Bone marrow (tissue), 2 donors: ENCODE measurements around the gene GRPEL1.

Experiments
- DNase-seq, 2 donors: peaks; one replicate each; lab custom pipeline; 2025; lab: John Stamatoyannopoulos, UW

Gene GRPEL1

DNA sequence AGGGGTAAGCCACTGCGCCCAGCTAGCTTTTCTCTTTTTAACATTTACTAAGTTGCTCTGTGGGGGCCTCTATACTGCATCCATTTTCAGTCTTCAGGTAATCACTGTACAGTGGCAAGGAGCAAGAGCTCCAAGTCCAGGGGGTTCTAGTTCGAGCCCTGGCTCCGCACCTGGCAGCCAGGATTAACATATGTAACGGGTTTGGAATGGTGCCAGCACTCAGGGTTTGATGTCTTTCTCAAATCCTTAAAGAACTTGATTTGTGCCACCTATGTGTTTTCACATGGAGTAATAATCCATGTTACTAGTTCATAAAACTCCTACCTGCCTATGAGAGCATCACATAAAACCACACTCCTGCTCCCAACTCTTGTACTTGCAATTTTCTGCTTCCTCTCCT, 4.5 kb downstream of the GRPEL1 start:
- no peak for DNase-seq

DNA sequence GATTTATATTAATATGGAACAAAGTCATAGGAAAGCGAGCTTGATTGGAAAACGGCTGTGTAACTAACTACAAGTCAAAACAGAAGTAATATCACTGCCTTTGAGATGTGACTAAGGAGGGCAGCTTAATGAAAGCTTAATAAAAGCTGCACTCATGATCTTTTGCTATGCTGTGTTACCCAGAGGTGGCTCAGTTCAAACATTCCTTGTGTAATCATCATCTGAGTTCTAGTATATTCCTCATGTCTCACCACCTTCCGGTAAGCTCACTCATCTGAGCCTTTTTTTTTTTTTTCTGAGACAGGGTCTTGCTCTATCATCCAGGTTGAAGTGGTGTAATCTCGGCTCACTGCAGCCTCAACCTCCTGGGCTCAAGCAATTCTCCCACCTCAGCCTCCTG, 5.0 kb downstream of the GRPEL1 start:
- DNase-seq, result no peak

DNA sequence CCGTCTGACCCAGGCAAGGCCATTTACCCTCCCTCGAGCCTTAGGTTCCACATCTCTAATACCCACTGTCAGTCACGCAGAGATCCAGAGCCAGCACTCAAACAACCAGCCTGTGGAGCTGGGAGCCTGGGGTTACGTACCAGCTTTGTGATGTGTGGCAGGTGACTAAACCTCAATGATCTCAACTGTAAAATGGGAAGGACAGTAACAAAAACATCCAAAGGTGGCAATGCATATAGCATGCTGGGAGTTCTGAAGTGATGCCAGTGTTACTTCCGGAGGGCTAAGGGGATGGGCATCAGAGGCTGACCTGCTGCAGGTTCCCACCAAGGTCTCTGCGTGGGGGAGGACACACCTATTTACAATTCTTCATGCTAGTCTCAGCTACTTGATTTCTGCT, 6.0 kb downstream of the GRPEL1 start:
- DNase-seq, result no peak

DNA sequence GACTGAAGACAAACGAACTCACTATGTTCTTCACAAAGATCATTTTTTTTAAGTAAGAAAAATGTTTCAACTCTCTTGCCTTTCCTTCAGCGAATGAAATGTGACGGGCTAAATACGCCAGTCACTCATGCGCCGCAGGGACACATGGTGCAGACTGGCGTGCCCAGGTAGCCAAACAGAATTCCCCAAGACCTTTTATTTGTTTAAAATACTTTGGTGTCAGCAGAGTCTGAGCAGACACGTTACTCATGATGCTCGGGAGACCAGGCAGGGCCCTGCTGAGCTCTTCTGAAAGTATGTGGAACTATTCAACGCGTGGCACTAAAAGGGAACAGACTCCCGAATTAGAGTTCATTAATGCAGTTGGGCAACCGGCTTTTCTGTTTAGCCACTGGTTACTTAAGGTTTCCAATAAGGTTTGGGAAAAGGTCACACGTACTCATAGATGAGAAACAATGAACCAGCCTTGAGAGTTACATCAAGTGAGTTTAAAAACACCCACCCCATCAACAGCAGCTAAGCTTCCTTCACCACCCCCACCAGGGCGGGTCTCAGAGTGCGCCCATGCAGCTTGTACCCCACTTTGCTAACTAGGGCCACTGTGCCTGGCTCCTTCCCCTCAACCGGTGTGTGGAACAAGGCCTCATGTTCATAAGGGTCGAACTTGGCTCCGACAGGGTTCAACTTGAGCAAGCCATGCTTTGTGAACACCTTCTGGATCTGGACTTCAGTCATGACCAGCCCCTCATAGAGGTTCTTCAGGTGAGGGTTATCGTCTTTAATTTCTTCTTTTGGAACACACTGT, 7.3 kb downstream of the GRPEL1 start:
- DNase-seq, result no peak

DNA sequence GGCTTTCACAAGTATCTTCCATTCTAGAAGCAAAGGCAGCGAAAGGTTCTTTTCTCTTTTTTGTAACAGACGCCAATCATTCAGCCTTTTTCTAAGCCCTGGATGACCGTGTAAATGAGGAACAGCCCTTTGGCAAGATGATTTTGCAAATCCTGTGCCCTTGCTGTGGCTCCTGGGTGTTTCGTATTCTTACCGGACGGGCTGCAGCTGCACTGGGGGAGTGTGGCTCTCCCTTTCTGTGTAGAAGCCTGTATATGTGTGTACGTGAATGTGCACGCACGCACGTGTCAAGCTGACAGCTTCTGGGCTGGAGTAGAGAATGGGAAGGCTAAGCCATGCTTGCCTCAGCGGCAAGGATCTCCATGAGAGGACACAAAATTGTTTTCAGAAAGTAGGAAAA, 8.2 kb downstream of the GRPEL1 start:
- peak in 1 of 2 donors; percentile 55 for DNase-seq

DNA sequence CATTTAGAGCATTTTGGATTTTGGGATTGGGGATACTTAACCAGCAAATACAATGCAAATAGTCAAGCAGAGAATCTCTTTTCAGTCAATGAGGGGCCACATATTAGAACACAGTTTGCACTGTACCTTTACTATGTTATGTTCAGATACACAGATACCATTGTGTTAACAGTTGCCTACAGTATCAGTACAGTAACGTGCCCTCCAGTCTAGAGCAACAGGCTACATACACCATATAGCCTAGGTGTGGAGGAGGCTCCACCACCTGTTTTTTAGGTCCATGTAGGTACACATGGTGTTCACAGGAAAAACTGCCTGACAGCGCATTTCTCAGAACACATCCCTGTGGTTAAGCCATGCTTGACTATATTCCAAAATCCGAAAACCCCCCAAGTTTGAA, 9.1 kb downstream of the GRPEL1 start:
- no peak for DNase-seq

DNA sequence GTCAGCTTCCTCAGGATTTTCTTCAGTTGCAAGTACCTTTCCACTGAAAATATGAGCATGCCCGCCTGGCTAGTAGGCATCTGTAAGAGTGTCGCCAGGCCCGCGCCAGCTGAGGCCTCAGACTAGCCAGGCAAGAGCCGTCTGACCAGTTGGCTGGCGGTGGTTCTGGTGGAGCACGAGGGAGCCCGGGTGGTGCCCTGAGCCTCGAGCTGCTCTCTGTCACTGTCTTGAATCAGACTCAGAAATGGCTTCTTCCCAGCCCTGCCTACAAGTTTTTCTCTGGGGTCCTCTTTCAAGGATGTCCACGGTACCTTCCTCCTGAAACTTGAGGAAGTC, 11.9 kb downstream of the GRPEL1 start:
- no peak for DNase-seq

DNA sequence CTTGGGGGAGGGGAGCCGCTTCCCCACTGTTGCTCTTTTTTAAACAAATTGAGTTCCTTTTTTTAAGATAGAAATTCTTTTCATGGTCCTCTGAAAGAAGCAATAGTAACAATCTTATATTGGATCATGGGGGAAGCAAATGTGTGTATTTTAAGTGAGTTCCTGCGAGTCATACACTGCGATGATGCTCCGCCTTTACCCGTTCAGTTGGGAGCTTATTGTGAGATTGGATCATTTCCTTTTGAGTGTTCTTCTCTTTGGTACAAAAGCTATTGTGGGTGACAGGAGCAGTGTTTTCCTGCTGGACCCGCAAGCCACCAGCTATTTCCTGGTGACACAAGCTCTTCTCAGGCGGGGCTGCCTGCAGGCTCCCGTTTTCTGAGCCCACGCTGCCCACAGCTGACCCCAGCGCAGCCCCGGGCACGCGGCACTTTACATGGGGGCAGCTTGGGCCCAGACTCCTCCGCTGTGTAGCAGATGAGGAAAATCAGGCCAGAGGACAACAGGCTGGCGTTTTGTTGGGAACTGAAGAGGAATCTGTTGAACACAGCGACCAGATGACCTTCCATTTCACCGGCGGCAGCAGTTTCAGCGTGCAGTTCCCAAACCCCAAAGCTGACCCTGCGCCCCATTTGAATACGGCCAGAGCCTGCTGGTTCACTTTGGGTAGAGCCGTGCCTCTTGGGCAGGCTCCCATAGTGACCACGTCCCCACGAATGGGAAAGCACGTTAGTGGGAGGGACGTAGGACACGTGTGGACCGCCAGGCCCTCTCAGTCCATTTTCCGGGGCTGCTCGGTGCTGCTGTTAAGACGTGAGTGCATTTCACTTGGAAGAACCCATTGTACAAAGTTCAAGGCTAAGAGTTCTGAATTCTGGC, 12.5 kb downstream of the GRPEL1 start:
- DNase-seq, result peak in 1 of 2 donors; percentile 10

DNA sequence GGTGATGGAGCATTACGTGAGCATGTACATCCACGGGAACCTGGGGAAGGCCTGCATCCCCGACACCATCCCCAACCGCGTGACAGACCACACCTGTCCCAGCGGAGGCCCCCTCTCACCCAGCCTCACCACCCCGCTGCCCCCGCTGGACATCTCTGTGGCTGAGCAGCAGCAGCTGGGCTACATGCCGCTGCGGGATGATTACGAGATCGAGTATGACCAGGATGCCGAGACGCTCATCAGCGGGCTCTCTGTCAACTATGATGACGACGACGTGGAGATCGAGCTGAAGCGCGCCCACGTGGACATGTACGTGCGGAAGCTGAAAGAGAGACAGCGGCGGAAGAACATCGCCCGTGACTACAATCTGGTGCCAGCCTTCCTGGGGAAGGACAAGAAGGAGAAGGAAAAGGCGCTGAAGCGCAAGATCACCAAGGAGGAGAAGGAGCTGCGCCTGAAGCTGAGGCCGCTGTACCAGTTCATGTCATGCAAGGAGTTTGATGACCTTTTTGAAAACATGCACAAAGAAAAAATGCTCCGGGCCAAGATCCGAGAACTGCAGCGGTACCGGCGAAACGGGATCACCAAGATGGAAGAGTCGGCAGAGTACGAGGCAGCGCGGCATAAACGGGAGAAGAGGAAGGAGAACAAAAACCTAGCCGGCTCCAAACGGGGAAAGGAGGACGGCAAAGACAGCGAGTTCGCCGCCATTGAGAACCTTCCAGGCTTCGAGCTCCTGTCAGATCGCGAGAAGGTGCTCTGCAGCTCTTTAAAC, 13.6 kb downstream of the GRPEL1 start:
- DNase-seq, result no peak

DNA sequence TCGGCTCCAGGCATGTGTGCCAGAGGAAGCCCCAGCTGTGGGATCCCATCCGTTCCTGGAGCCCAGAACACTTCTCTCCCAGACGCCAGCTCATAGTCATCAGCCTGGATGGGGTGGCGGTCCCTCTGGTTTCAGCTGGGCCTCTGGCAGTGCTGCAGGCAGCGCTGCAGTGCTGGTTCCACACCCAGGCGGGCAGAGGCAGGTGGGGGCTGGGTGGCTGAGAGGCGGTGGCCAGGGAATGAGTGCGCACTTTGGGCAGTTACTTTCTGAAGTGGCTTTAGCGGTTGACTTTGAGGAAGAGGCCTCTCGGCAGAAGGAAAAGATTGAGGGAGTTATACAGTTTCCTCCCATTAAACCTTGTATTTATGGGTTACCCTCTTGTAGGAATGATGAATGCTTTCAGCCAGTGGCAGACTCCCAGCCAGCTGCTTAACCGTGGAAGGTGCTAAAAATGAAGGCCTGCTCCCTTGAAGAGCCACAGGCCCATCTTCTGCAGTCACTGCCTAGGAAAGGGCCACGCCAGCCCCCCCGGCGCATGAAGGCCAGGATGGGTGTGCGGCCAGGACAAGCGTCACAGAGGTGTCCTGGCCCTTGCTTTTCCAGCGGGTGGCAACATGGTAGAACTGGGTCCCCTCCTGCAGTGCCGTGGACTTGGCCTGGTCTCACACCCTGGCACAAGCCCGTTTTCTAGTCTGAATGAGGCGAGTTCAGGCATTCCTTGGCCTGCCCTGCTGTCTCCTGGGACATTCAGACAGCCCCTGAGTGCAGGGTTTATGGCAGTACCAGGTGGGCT, 14.7 kb downstream of the GRPEL1 start:
- DNase-seq, result peak; percentile 18 to 35

DNA sequence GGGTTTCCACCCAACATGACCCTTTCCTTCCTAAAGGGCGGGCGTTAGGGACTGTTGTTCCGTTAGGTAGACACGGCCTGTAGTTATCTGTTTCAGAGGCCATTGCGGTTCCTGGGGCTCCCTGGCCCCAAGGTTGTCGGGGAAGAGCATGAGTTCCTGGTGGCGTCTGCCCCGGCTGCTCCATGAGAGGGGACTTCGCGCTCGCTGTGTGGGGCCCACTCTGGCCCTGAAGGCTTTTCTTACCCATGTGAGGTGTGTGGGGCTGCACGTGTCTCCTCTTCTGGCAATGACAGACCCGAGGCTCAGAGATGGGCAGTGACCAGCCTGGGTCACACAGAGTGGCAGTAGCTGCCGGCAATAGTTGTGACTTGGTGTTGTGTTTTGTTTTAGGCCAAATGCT, 15.6 kb downstream of the GRPEL1 start:
- no peak for DNase-seq

DNA sequence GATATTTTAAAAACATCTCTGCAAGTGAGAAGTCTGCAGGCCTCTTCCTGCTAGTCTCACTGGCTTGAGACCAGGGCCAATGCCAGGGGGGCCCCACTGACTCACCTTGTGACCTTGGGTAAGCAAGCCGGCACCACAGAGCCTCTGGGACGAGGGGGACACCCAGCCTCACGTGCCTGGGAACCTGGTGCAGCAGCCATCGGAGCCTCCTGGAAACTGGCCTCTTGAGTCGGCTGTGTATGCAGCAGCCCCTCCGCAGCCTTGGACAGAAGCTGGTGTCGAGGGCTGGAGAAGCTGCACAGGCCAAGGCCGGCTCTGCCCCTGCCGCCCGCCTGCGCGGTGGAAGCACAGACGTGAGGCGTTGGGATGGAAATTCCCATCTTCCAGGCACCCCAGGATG, 16.0 kb downstream of the GRPEL1 start:
- DNase-seq, result no peak

DNA sequence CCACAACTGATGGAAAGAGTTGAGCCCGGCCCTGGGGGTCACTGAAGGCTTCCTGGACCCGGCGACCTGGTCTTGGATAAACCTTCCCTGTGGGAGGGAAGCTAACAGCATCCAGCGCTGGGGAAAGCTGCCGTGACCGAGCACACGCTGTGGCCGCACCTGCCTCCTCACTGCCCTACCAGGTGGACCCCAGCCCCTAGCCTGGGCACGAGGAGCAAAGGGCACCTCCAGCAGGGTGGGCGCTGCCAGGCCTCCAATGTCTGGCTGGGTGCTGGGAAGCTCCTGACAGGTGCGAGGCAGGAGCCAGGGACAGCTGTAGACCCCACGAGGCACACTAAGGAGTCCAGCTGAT, 16.7 kb downstream of the GRPEL1 start:
- no peak for DNase-seq

DNA sequence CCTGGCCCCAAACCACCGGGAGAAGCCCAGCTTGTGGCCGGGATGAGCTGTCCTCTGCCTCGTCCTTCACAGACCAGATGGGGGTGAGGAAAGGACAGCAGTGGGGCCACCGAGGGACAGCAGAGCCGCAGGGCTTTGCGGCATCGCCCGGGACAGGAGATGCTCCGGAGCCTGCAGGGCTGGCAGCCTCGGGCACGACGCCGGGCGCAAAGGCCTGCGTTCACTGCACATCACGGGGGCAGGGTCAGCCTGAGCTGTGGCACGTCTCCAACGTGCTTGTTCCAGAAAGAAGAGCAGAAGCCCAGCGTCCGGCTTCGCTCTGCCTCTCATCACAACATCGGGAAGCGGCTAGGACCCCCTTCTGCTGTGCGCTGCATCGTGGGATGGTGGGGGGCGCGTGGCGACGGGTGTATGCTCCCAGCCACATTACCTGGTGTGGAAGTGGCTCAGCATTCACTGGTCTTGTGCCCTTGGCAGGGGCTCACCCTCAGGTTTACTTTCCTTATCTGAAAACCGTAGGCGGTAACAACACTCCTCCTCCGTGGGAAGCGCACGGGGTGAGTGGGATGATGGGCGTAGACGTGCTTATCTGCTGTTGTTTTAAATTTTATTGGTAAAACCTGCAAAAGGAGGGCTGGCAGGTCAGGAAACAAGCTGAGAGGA, 17.3 kb downstream of the GRPEL1 start:
- DNase-seq, result no peak

DNA sequence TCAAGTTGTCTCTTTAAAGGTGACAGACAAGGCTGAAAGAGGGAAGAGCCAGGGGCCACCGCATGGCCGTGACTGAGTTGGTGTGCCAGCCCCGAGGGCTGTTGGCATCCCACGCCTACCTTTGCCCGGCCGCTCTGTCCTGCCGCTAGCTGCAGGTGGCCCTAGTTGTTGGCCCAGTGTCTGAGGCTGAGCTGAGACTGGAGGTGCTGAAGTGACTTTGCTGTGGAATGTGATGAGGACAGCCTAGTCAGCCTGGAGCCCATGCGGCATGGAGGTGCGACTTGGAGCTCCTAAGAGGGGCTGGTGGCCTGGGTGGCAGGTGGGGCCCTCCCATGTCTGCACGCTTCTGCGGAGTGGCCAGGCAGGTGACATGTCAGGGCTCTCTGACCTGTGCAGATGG, 18.1 kb downstream of the GRPEL1 start:
- no peak for DNase-seq

DNA sequence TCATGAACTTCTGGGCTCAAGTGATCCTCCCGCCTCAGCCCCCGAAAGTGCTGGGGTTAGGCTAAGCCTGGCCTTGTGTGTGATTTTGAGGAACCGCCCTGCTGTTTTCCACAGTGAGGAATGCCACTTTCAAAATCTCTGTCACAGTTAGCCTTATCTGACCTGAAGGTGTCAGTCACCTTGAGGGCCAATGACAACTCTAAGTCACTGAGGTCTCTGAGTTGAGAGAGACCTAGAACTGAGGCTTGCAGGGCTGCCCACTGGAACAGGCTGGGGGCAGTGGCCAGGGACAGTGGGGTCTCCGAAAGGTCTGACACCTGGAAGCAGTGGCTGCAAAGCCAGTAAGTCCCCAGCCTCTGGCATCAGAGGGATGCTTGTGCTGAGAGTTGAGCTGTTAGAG, 18.6 kb downstream of the GRPEL1 start:
- no peak for DNase-seq

DNA sequence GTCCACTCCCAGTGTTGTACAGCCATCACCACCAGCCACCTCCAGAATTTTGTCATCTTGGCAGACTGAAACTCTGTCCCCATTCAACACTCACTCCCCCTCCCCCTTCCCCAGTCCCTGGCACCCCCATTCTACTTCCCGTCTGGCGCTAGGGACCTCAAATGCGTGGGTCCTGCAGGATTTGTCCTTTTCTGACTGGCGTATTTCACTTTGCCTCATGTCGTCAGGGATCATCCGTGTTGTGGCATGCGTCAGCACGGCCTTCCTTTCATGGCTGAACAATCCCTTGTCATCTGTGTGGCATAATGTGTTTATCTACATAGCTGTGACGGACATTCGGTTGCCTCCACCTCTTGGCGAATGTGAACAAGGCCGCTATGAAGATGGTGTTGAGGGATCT, 19.2 kb downstream of the GRPEL1 start:
- no peak for DNase-seq

DNA sequence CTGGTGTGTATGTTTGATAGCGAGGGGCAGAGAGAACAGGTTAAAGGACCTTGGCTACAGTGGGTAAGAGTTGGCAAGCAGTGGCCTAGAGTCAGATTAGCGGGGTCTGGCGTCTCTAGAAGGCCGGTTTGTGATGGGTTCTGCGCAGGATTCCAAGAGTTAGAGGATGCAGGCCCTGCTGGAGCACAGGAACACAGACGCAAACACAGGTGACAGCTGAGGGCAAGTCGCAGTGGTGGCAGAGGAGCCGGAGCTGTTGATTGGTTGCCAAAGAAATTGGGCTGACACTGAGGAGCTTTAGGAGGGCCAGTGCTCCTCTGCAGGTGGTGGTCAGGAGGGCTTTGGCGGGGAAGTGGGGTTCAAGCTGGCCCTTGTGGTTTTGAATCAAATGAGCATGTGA, 20.9 kb downstream of the GRPEL1 start:
- DNase-seq, result no peak

DNA sequence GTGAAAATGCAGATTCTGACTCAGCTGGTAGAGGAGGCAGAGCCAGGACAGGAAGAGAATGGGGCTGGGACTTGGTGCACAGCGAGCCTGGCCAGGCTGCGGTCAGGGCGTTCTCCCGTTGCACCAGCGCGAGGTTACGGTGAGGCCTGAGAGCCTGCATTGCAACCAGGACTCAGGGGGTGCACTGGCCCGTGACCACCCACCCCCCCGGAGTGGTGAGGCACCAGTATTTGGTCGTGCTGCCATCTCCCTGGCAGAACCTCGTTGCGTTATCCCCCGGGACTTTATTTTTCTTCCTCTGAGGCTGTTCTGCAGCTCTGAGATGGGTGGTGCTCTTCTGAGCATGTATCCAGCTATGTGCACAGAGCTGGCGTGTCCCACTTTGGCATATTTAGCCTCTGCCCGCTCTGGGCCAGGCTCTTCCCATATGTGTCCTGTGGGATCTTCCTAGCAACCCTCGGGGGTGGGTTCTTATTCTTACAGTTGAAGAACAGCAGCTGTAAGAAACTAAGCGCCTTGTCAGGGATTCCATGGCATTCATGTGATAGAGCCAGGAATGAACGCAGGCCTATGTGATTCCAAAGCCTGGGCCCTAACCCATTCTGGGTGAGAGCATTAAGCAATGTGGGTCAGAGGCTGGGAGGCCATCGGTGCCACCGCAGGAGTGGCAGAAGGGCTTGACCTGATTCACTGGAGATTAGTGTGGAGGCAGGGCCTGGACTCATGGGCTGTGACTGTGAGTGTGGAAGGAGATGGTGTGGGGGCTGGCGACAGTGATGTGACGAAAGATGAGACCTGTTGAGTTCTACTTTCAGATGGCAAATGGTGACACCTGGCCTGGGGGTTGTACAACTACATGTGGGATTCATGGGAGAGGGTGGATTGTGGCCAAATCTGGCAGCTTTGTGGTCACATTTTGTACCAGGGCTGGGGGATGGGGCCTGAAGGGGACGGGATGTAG, 21.6 kb downstream of the GRPEL1 start:
- DNase-seq, result no peak

DNA sequence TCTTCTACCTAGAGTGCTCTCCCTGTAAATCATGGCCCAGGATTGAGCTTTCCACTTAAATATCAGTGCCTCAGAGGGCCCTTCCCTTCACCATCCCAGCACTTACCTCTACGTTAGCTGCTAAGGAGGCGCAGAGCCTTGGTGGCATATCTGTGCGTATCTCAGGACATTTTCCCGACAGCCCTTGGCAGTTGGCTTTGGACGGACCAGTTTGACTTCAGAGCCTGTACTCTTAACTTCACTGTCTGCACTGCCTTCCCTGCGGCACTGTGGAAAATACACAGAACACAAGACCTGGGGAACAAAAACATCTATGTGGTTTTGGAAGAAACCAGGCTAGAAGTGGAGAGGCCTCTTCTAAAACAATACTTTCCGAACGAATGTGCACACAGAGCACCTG, 22.3 kb downstream of the GRPEL1 start:
- DNase-seq, result no peak
